T-helper 2 cell treated with Interferon-gamma antibody and Interleukin-4, amounts not matched to agents 5 μg/mL and 100 μg/mL, for 36 hours (primary cell): ENCODE data around the gene CPA4.
"Not testable (repeated sequence)": the region's sequence is repeated elsewhere in the genome, so short reads cannot be mapped to it uniquely, and the experiment has no call there.

Experiments
- DNase-seq: peaks from one replicate; pipeline ENCODE4 v3.0.0; 2021; ENCODE audit warnings: low spot score
- H3K27ac Mint-ChIP-seq: one replicate; pipeline ENCODE4 v1.8.0; 2021; ENCODE audit warnings: mild to moderate bottlenecking, mixed read lengths
- H3K27me3 Mint-ChIP-seq: one replicate; pipeline ENCODE4 v1.8.0; 2021; ENCODE audit warnings: low read depth, mixed read lengths
- H3K36me3 Mint-ChIP-seq: one replicate; pipeline ENCODE4 v1.8.0; 2021; ENCODE audit warnings: low read depth, mixed read lengths
- H3K4me1 Mint-ChIP-seq: one replicate; pipeline ENCODE4 v1.8.0; 2021; ENCODE audit warnings: low read depth, mixed read lengths
- H3K4me3 Mint-ChIP-seq: one replicate; pipeline ENCODE4 v1.8.0; 2022; ENCODE audit warnings: mild to moderate bottlenecking, moderate library complexity, mixed read lengths
- H3K9me3 Mint-ChIP-seq: one replicate; pipeline ENCODE4 v1.8.0; 2021; ENCODE audit warnings: mixed read lengths

CPA4 gene, protein sequence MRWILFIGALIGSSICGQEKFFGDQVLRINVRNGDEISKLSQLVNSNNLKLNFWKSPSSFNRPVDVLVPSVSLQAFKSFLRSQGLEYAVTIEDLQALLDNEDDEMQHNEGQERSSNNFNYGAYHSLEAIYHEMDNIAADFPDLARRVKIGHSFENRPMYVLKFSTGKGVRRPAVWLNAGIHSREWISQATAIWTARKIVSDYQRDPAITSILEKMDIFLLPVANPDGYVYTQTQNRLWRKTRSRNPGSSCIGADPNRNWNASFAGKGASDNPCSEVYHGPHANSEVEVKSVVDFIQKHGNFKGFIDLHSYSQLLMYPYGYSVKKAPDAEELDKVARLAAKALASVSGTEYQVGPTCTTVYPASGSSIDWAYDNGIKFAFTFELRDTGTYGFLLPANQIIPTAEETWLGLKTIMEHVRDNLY

GRCh38 chr7:130292682-130293257, at the start of gene CPA4:
Gene CPA4, plus strand, starts transcription at chr7:130293161. Its CDS starts 20 bp downstream, at chr7:130293181.
- DNase-seq, result no peak
- no peaks in the 10 kb centered on the region for H3K27me3 Mint-ChIP-seq
- H3K27ac Mint-ChIP-seq, result no peak within 1 kb of the TSS
- no peaks in the 10 kb centered on the region for H3K4me1 Mint-ChIP-seq
- no peaks in the 10 kb centered on the region for H3K36me3 Mint-ChIP-seq
- H3K9me3 Mint-ChIP-seq, result no peaks in the 10 kb centered on the region
- H3K4me3 Mint-ChIP-seq, result no peak within 1 kb of the TSS

DNA sequence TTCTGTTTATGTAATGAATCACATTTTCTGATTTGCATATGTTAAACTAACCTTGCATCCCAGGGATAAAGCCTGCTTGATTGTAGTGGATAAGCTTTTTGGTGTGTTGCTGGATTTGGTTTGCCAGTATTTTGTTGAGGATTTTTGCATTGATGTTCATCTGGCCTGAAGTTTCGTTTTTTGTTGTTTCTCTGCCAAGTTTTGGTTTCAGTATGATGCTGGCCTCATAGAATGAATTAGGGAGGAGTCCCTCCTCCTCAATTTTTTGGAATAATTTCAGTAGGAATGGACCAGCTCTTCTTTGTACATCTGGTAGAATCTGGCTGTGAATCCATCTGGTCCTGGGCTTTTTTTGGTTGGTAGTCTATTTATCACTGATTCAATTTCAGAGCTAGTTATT, 49.5 kb upstream of the CPA4 start:
- not testable (repeated sequence) for DNase-seq, H3K4me3 Mint-ChIP-seq, H3K27ac Mint-ChIP-seq, H3K27me3 Mint-ChIP-seq, H3K36me3 Mint-ChIP-seq
- Mint-ChIP-seq H3K9me3 (peaks cover 12% of the 10 kb centered on the region), H3K4me1 (peaks cover 14% of the 10 kb centered on the region)

GRCh38 chr7:130246491-130246890, 46.5 kb upstream of the CPA4 start:
- H3K27ac Mint-ChIP-seq, DNase-seq, H3K27me3 Mint-ChIP-seq, H3K36me3 Mint-ChIP-seq, H3K4me3 Mint-ChIP-seq: not testable (repeated sequence)
- H3K4me1 Mint-ChIP-seq, result peaks cover 14% of the 10 kb centered on the region
- peaks cover 12% of the 10 kb centered on the region for H3K9me3 Mint-ChIP-seq

- H3K4me3 Mint-ChIP-seq, DNase-seq, H3K36me3 Mint-ChIP-seq, H3K27ac Mint-ChIP-seq, H3K4me1 Mint-ChIP-seq: not testable (repeated sequence)
- Mint-ChIP-seq H3K9me3 (peaks cover 12% of the 10 kb centered on the region), H3K27me3 (peaks cover 14% of the 10 kb centered on the region)
These were observed 44.1 kb upstream of the CPA4 start for GRCh38 chr7:130248842-130249241.

DNA sequence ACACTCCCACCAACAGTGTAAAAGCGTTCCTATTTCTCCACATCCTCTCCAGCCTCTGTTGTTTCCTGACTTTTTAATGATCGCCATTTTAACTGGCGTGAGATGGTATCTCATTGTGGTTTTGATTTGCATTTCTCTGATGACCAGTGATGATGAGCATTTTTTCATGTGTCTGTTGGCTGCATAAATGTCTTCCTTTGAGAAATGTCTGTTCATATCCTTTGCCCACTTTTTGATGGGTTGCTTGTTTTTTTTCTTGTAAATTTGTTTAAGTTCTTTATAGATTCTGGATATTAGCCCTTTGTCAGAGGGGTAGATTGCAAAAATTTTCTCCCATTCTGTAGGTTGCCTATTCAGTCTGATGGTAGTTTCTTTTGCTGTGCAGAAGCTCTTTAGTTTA, 43.3 kb upstream of the CPA4 start:
- peaks cover 12% of the 10 kb centered on the region for H3K9me3 Mint-ChIP-seq
- DNase-seq, H3K27ac Mint-ChIP-seq, H3K4me3 Mint-ChIP-seq, H3K36me3 Mint-ChIP-seq, H3K4me1 Mint-ChIP-seq, H3K27me3 Mint-ChIP-seq: not testable (repeated sequence)

- Mint-ChIP-seq H3K4me1 (no peaks in the 10 kb centered on the region), H3K27ac (no peak overlapping the region), H3K9me3 (peaks cover 5% of the 10 kb centered on the region), H3K4me3 (no peak overlapping the region), H3K27me3 (peaks cover 4% of the 10 kb centered on the region), H3K36me3 (no peaks in the 10 kb centered on the region)
- DNase-seq, result no peak
These were observed 38.4 kb upstream of the CPA4 start for GRCh38 chr7:130254555-130254954.

DNA sequence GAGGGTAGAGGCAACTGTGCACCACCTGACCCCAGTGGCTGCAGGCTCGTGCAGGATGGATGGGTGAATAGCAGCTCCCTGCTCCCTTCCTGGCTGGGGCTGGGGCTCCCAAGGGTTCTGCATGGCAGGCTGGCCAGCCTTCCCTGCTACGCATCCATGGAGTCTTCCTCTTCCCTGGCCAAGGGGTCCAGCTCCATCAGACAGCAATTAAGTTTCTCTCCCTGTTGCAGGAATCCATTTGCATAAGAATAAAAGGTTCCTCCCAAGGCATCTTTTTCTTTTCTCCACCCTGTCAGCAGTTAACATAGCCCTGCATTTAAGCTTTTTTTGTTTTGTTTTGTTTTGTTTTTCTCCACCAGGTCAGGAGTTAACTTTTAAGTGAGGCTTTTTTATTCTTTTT, 36.3 kb upstream of the CPA4 start:
- H3K27me3 Mint-ChIP-seq, result peaks cover 4% of the 10 kb centered on the region
- peaks cover 5% of the 10 kb centered on the region for H3K9me3 Mint-ChIP-seq
- H3K4me1 Mint-ChIP-seq, result no peaks in the 10 kb centered on the region
- no peak for DNase-seq
- H3K27ac Mint-ChIP-seq, result no peak overlapping the region
- no peaks in the 10 kb centered on the region for H3K36me3 Mint-ChIP-seq
- no peak overlapping the region for H3K4me3 Mint-ChIP-seq

GRCh38 chr7:130258494-130259078, 34.4 kb upstream of the CPA4 start:
- Mint-ChIP-seq H3K4me3 (no peak overlapping the region), H3K4me1 (no peaks in the 10 kb centered on the region), H3K27me3 (no peaks in the 10 kb centered on the region), H3K9me3 (peaks cover 5% of the 10 kb centered on the region), H3K36me3 (no peaks in the 10 kb centered on the region), H3K27ac (no peak overlapping the region)
- DNase-seq, result no peak

GRCh38 chr7:130262448-130262847, 30.5 kb upstream of the CPA4 start:
- Mint-ChIP-seq H3K27ac (no peak overlapping the region), H3K36me3 (no peaks in the 10 kb centered on the region), H3K27me3 (no peaks in the 10 kb centered on the region), H3K9me3 (peaks cover 5% of the 10 kb centered on the region), H3K4me1 (no peaks in the 10 kb centered on the region), H3K4me3 (no peak overlapping the region)
- DNase-seq, result no peak

DNA sequence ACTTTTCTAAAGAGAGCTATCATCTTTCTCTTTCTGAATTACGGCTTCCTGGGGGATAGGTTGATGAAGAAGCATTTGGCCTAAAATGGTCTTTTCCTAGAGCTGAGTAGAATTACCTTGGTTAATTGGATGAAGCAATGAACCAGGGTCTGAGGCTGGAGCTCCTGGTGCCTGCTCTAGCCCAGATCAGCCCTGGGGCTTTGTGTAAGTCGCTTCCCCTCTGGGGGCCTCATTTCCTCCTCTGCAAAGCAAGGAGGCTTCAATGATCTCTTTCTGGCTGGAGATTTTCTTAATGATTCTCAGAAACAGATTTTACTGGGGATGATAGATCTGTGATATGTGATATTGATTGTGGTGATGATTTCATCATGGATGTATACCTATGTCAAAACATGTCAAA, 29.8 kb upstream of the CPA4 start:
- H3K4me1 Mint-ChIP-seq, result no peaks in the 10 kb centered on the region
- no peak overlapping the region for H3K4me3 Mint-ChIP-seq
- H3K36me3 Mint-ChIP-seq, result no peaks in the 10 kb centered on the region
- DNase-seq, result no peak
- H3K9me3 Mint-ChIP-seq, result peaks cover 5% of the 10 kb centered on the region
- no peak overlapping the region for H3K27ac Mint-ChIP-seq
- H3K27me3 Mint-ChIP-seq, result peaks cover 4% of the 10 kb centered on the region

DNA sequence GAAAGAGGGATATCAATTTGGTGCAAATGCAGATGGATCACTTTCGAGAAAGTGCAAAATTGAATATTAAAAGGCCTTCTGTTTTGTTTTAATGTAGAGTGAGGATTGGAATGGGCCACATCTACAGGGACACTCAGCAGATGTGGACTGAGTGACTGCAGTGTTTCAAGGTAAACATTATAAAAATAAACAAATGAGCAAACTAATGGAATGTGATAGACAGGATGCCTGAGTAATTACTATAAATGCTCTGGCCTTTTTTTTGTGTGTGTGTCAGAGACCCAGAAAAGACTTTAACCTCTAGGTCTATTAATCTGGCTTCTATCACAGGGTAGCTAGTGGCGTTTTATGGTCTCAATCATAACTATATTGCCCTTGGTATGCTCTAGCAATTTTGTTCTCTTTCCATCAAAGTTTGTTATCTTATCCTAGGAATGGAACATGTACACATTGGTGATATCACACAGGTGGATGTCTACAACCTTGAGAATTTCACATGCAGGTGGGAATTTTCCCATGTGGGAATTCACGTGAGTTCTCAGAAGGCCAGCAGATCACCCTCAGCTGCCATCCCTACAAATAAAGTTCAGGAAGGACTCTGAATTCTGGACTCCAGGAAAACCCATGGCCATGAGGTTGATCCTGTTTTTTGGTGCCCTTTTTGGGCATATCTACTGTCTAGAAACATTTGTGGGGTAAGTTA, 26.6 kb upstream of the CPA4 start, which contains the start of gene CPA2:
TSS of gene CPA2 (plus strand) at position 606 of the 703 bp plus-strand sequence. CDS start at position 625, 19 bp downstream.
- Mint-ChIP-seq H3K27ac (no peak within 1 kb of the TSS), H3K27me3 (peaks cover 4% of the 10 kb centered on the region), H3K9me3 (no peaks in the 10 kb centered on the region), H3K36me3 (no peaks in the 10 kb centered on the region), H3K4me3 (no peak within 1 kb of the TSS), H3K4me1 (no peaks in the 10 kb centered on the region)
- DNase-seq, result no peak

- H3K27me3 Mint-ChIP-seq, result peaks cover 4% of the 10 kb centered on the region
- H3K9me3 Mint-ChIP-seq, result no peaks in the 10 kb centered on the region
- no peaks in the 10 kb centered on the region for H3K36me3 Mint-ChIP-seq
These were observed 26.0 kb upstream of the CPA4 start for GRCh38 chr7:130266961-130267321.

DNA sequence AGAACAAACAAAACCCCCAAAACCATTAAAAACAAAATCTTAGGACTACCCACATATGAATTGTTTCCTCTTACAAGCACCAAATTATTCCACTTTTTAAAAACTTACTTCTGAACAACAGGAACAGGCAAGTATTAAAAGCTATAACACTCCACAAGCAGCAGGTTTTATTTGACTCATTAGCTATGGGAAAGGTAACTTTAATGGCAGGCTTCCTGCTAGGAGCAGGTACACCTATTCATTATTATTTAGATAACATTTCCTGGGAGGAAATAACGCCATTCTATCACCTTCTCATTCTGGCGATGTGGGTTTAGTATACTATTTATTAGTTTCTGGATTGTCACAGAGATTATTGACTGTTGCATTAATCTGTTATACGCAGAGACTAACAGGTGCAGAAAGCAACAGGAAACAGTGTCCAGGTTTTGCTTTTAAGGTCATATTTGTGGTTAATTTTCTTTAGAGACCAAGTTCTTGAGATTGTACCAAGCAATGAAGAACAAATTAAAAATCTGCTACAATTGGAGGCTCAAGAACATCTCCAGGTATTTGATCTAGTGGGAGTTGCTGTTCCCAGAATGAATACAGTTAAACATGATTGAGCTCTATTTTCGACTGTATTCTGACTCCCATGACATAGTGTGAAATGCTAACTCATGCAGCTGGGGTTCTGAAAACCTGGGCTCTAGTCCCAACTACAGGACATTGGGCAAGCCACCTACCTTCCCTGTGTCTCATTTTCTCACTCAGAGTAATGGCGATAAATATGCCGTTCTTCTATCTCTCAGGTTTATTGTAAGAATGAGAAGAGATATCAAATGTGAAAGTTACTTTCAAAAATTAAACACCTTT, 24.3 kb upstream of the CPA4 start:
- no peak overlapping the region for H3K27ac Mint-ChIP-seq
- H3K36me3 Mint-ChIP-seq, result no peaks in the 10 kb centered on the region

More at GRCh38 chr7:130266961-130267321, 26.0 kb upstream of the CPA4 start:
- Mint-ChIP-seq H3K27ac (no peak overlapping the region), H3K4me3 (no peak overlapping the region), H3K4me1 (no peaks in the 10 kb centered on the region)
- DNase-seq, result no peak

More for the DNA sequence above, 24.3 kb upstream of the CPA4 start:
- no peak for DNase-seq
- peaks cover 4% of the 10 kb centered on the region for H3K27me3 Mint-ChIP-seq
- H3K4me1 Mint-ChIP-seq, result no peaks in the 10 kb centered on the region
- H3K4me3 Mint-ChIP-seq, result no peak overlapping the region
- H3K9me3 Mint-ChIP-seq, result no peaks in the 10 kb centered on the region
